OCI-LY3 (cell line): ENCODE measurements around the gene TTLL11.
A peak's percentile ranks its signal among the peaks of the same experiment; 100 is the strongest.

Experiments
- H2AFZ ChIP-seq: fragments of 200-600, 300-600 bp; shearing (Covaris generic); 2 replicates; pipeline ENCODE4 v1.6.0; 2014; ENCODE audit warnings: antibody characterized with exemption, low read depth, low read length
- H3K27ac ChIP-seq: fragments of 200-600, 300-600 bp; sonication (generic); 2 replicates; pipeline ENCODE4 v1.5.1; 2014; ENCODE audit warnings: mild to moderate bottlenecking, low read length, moderate library complexity, mixed read lengths
- H3K27me3 ChIP-seq: fragments of 200-600, 300-600 bp; sonication (generic); 2 replicates; pipeline ENCODE4 v1.6.1; 2014; ENCODE audit warnings: low read depth, low read length, mixed read lengths
- H3K36me3 ChIP-seq: fragments of 200-600, 300-600 bp; sonication (generic); replicated peaks from 2 replicates; pipeline ENCODE3; 2014; ENCODE audit warnings: low read depth, low read length, mixed read lengths
- H3K4me1 ChIP-seq: fragments of 300-600, 200-600 bp; sonication (generic); 2 replicates; pipeline ENCODE4 v1.6.1; 2014; ENCODE audit warnings: low read length, mixed read lengths
- H3K4me2 ChIP-seq: fragments of 200-600, 300-600 bp; sonication (generic); 2 replicates; pipeline ENCODE4 v1.6.1; 2014; ENCODE audit warnings: low read length, mixed read lengths
- H3K4me3 ChIP-seq: fragments of 300-600, 200-600 bp; sonication (generic); 2 replicates; pipeline ENCODE4 v1.5.1; 2014; ENCODE audit warnings: antibody characterized with exemption, mild to moderate bottlenecking, low read length, moderate library complexity
- H3K79me2 ChIP-seq: fragments of 300-600, 200-600 bp; shearing (Covaris generic); 2 replicates; pipeline ENCODE4 v1.6.1; 2014; ENCODE audit warnings: mild to moderate bottlenecking, low read length, mixed read lengths
- H3K9ac ChIP-seq: fragments of 300-600, 200-600 bp; shearing (Covaris generic); 2 replicates; pipeline ENCODE4 v1.6.0; 2014; ENCODE audit warnings: mild to moderate bottlenecking, low read length, moderate library complexity
- H3K9me3 ChIP-seq: fragments of 200-600, 300-600 bp; shearing (Covaris generic); 2 replicates; pipeline ENCODE4 v1.6.1; 2014; ENCODE audit warnings: low read length, mixed read lengths; ENCODE audit not compliant: insufficient read depth
- H4K20me1 ChIP-seq: fragments of 200-600, 300-600 bp; sonication (generic); 2 replicates; pipeline ENCODE4 v1.6.1; 2016; ENCODE audit warnings: low read length, mixed read lengths; ENCODE audit not compliant: insufficient read depth
- EZH2phosphoT487 ChIP-seq: fragments of 200-600 bp; shearing (Covaris generic); IDR thresholded peaks from 2 replicates; pipeline ENCODE4 v1.6.1; 2018; ENCODE audit warnings: antibody characterized with exemption, mixed run types, low read depth
- TF ChIP-seq, protein P1 (sequence below): fragments of 200-600, 300-600 bp; sonication (generic); IDR thresholded peaks from 2 replicates; pipeline ENCODE4 v1.5.1; 2014; ENCODE audit warnings: antibody characterized with exemption, low read length, low read depth

Gene TTLL11

DNA sequence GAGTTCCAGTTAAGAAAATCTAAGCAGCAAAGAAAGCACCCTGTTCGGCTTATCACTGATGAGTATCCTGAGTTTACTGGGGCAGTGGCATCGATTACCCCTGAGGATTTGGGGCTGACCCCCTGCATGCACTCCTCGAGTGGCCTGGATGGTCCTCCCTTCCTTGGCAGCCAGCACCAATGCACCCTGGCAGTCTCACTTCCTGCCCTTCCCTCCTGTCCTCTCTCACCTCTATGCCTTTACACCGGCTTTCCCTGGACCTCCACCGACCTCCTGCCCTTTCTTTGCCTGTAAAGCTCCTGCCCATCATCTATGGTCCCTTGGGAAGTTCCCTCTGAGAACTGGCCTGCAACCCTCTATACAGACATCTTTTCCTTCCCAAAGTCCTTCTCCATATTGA, 97.1 kb downstream of the TTLL11 start:
- Histone ChIP-seq H3K27ac (no peak overlapping the region), H3K36me3 (no peaks in the 10 kb centered on the region), H2AFZ (no peak overlapping the region), H3K9ac (no peak overlapping the region), H4K20me1 (no peaks in the 10 kb centered on the region), H3K79me2 (no peaks in the 10 kb centered on the region), H3K4me3 (no peak overlapping the region), H3K4me1 (peaks cover 4% of the 10 kb centered on the region; the same call in 1 of the 2 replicates), H3K4me2 (no peak overlapping the region), H3K27me3 (no peaks in the 10 kb centered on the region), H3K9me3 (no peaks in the 10 kb centered on the region)
- TF ChIP-seq EZH2phosphoT487: no peak
- TF ChIP-seq, protein P1, sequence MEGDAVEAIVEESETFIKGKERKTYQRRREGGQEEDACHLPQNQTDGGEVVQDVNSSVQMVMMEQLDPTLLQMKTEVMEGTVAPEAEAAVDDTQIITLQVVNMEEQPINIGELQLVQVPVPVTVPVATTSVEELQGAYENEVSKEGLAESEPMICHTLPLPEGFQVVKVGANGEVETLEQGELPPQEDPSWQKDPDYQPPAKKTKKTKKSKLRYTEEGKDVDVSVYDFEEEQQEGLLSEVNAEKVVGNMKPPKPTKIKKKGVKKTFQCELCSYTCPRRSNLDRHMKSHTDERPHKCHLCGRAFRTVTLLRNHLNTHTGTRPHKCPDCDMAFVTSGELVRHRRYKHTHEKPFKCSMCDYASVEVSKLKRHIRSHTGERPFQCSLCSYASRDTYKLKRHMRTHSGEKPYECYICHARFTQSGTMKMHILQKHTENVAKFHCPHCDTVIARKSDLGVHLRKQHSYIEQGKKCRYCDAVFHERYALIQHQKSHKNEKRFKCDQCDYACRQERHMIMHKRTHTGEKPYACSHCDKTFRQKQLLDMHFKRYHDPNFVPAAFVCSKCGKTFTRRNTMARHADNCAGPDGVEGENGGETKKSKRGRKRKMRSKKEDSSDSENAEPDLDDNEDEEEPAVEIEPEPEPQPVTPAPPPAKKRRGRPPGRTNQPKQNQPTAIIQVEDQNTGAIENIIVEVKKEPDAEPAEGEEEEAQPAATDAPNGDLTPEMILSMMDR: no peak

GRCh38 chr9:121992571-121993212, 100.4 kb downstream of the TTLL11 start:
- Histone ChIP-seq H3K4me2 (peak overlapping the region; percentile 27; the same call in 1 of the 2 replicates), H3K4me1 (peaks cover 4% of the 10 kb centered on the region; the same call in 1 of the 2 replicates), H3K27ac (no peak overlapping the region), H3K36me3 (no peaks in the 10 kb centered on the region), H2AFZ (0 out of 2 replicates have a peak overlapping the region, but pooled peaks have one; percentile 6), H4K20me1 (no peaks in the 10 kb centered on the region), H3K9me3 (no peaks in the 10 kb centered on the region), H3K79me2 (no peaks in the 10 kb centered on the region), H3K27me3 (no peaks in the 10 kb centered on the region), H3K9ac (no peak overlapping the region), H3K4me3 (no peak overlapping the region)
- TF ChIP-seq, protein P1: peak; percentile 83
- no peak for TF ChIP-seq EZH2phosphoT487

DNA sequence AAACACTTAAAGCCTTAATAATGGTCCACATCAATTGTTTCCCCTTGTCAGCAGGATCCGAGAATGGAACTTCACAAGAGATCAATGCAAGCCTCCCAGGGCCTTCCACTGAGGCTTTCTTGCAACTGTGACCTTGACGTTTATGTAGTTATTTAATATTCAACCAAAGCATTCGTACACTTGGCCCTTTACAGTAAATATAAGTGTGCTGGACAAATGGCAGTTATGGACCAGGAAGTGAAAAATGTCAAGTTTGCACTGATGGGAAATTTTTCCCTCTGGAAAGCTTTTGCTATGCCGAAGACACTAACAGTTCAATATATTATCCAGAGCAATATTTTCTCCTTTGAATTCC, 101.8 kb downstream of the TTLL11 start:
- Histone ChIP-seq H4K20me1 (no peaks in the 10 kb centered on the region), H3K9me3 (no peaks in the 10 kb centered on the region), H3K27me3 (no peaks in the 10 kb centered on the region), H2AFZ (no peak overlapping the region), H3K79me2 (no peaks in the 10 kb centered on the region), H3K36me3 (no peaks in the 10 kb centered on the region), H3K9ac (no peak overlapping the region), H3K4me1 (peaks cover 4% of the 10 kb centered on the region; the same call in 1 of the 2 replicates), H3K4me3 (no peak overlapping the region), H3K4me2 (no peak overlapping the region), H3K27ac (no peak overlapping the region)
- TF ChIP-seq, protein P1: no peak
- TF ChIP-seq EZH2phosphoT487: no peak

DNA sequence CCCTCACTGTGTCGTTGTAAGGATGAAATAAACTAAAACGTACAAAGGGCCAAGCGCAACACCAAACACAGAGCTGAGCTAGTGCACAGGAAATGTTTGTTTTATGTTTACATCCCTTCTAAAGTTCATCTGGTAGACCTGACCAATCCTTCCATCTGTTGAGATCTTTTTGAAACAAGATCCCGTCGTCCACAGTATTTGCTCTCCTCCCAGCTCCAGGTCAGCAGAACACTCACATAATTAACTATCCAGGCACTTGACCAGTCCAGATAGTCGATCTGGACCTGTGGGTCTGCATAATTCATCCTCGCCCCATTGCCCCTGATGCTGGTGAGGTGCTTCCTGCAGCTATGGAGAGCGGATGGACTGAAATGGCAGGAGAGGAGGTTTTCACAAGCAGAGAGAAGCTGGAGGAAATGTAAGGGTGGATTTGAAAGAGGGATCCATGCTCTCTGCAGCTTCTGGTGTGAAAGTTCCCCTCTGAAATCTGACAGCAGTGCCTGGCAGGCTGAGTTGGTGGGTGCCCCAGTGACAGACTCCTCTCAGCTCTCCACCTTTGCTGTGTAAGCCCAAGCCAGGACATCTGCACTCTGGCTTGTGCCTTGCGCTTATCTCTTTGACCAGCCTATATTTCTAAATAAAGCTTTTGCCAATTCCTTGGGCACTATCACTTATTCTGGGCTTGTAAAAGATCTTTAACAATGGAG, 102.4 kb downstream of the TTLL11 start:
- Histone ChIP-seq H4K20me1 (no peaks in the 10 kb centered on the region), H3K4me2 (no peak overlapping the region), H3K9me3 (no peaks in the 10 kb centered on the region), H3K36me3 (no peaks in the 10 kb centered on the region), H3K27ac (no peak overlapping the region), H3K4me1 (peaks cover 4% of the 10 kb centered on the region; the same call in 1 of the 2 replicates), H3K4me3 (no peak overlapping the region), H3K9ac (no peak overlapping the region), H2AFZ (no peak overlapping the region), H3K79me2 (no peaks in the 10 kb centered on the region), H3K27me3 (no peaks in the 10 kb centered on the region)
- TF ChIP-seq EZH2phosphoT487: no peak
- TF ChIP-seq, protein P1: no peak
